IMR-90 (cell line): Measurements from ENCODE around the gene PAM. TPM values are rescaled to one million over a fixed set of nuclear protein-coding genes. Genes with fewer than 3 reads are reported as not detected.

ENCODE experiments used
- ATAC-seq: fragments of 200-7000 bp; cut with Tn5 transposase; 2 replicates; pipeline ENCODE4 v1.9.1; 2020; ENCODE audit warnings: low read depth, mild to moderate bottlenecking, moderate library complexity
- BruUV-seq: library from RNA; stranded (reverse); fragments of 400-500 nt; replicated peaks from 2 replicates; lab custom pipeline; 2021; lab: Mats Ljungman, UMichigan
- CTCF ChIA-PET: fragments of 300-600 bp; formaldehyde crosslinking; extraction: SDS; loops from one replicate; lab custom pipeline; 2021; ENCODE audit warnings: antibody characterized with exemption; lab: Yijun Ruan, JAX
- POLR2A ChIA-PET: fragments of 300-600 bp; sonication (Branson Sonifier 250); formaldehyde crosslinking; loops from one replicate; lab custom pipeline; 2022; ENCODE audit warnings: antibody characterized with exemption; ENCODE audit not compliant: unreplicated experiment; lab: Charles Lee
- DNase-seq: peaks from one replicate; pipeline ENCODE4 v3.0.0; 2013
- H2AFZ ChIP-seq: replicated peaks from 2 replicates; pipeline ENCODE3; 2013; ENCODE audit warnings: low read length, mild to moderate bottlenecking; ENCODE audit not compliant: poor library complexity
- H2AK5ac ChIP-seq: 2 replicates; pipeline ENCODE4 v1.6.1; 2013; ENCODE audit warnings: low read depth, low read length, inconsistent platforms
- H2AK9ac ChIP-seq: replicated peaks from 2 replicates; pipeline ENCODE3; 2013; ENCODE audit warnings: mild to moderate bottlenecking, low read depth, low read length, moderate library complexity; ENCODE audit not compliant: poor library complexity
- H2BK120ac ChIP-seq: 2 replicates; pipeline ENCODE4 v1.6.1; 2013; ENCODE audit warnings: low read depth, low read length, inconsistent platforms
- H2BK15ac ChIP-seq: 3 replicates; pipeline ENCODE4 v1.6.1; 2013; ENCODE audit warnings: low read depth, low read length, inconsistent platforms
- H2BK20ac ChIP-seq: 2 replicates; pipeline ENCODE4 v1.6.1; 2013; ENCODE audit warnings: low read depth, mild to moderate bottlenecking, inconsistent platforms, low read length, moderate library complexity
- H2BK5ac ChIP-seq: 2 replicates; pipeline ENCODE4 v1.6.1; 2013; ENCODE audit warnings: mild to moderate bottlenecking, low read depth, low read length, inconsistent platforms; ENCODE audit not compliant: poor library complexity, severe bottlenecking
- H3K14ac ChIP-seq: replicated peaks from 2 replicates; pipeline ENCODE4 v1.6.1; 2013; ENCODE audit warnings: low read depth, low read length, inconsistent platforms
- H3K18ac ChIP-seq: 2 replicates; pipeline ENCODE4 v1.6.1; 2013; ENCODE audit warnings: low read depth, low read length, control low read depth
- H3K23ac ChIP-seq: 2 replicates; pipeline ENCODE4 v1.6.1; 2013; ENCODE audit warnings: low read depth, low read length, inconsistent platforms
- H3K27ac ChIP-seq: 2 replicates; pipeline ENCODE4 v1.5.1; 2013; ENCODE audit warnings: mild to moderate bottlenecking, control low read depth, low read length; ENCODE audit not compliant: insufficient read depth
- H3K27me3 ChIP-seq: 2 replicates; pipeline ENCODE4 v1.6.1; 2013; ENCODE audit warnings: low read length; ENCODE audit not compliant: control insufficient read depth, insufficient read depth
- H3K36me3 ChIP-seq: 2 replicates; pipeline ENCODE4 v1.6.1; 2013; ENCODE audit warnings: low read length, mixed read lengths; ENCODE audit not compliant: control insufficient read depth, insufficient read depth
- H3K4ac ChIP-seq: 2 replicates; pipeline ENCODE4 v1.6.1; 2013; ENCODE audit warnings: low read depth, low read length, inconsistent platforms
- H3K4me1 ChIP-seq: 2 replicates; pipeline ENCODE4 v1.6.1; 2013; ENCODE audit warnings: low read length, mixed read lengths; ENCODE audit not compliant: control insufficient read depth, insufficient read depth
- H3K4me2 ChIP-seq: 2 replicates; pipeline ENCODE4 v1.6.1; 2013; ENCODE audit warnings: low read depth, mild to moderate bottlenecking, control low read depth, low read length, moderate library complexity
- H3K4me3 ChIP-seq: 2 replicates; pipeline ENCODE4 v1.5.1; 2013; ENCODE audit warnings: low read depth, mild to moderate bottlenecking, control low read depth, low read length, moderate library complexity; ENCODE audit not compliant: insufficient read depth
- H3K56ac ChIP-seq: 2 replicates; pipeline ENCODE4 v1.6.1; 2013; ENCODE audit warnings: low read length, inconsistent platforms; ENCODE audit not compliant: insufficient read depth; ENCODE audit errors: extremely low read depth
- H3K79me1 ChIP-seq, 2 experiments: 2 replicates each; pipeline ENCODE4 v1.6.1; 2013; ENCODE audit warnings: low read length in 2 of 2, inconsistent platforms in 1 of 2, low read depth in 1 of 2
- H3K9ac ChIP-seq: 2 replicates; pipeline ENCODE4 v1.6.1; 2013; ENCODE audit warnings: low read depth, low read length, control low read depth
- H3K9me1 ChIP-seq: 2 replicates; pipeline ENCODE4 v1.6.1; 2013; ENCODE audit warnings: low read length, inconsistent platforms; ENCODE audit not compliant: insufficient read depth
- H3K9me3 ChIP-seq: 2 replicates; pipeline ENCODE4 v1.6.1; 2013; ENCODE audit warnings: low read length; ENCODE audit not compliant: control insufficient read depth, insufficient read depth
- H4K20me1 ChIP-seq: 2 replicates; pipeline ENCODE4 v1.6.1; 2013; ENCODE audit warnings: low read length, inconsistent platforms; ENCODE audit not compliant: insufficient read depth
- H4K5ac ChIP-seq: 2 replicates; pipeline ENCODE4 v1.6.1; 2013; ENCODE audit warnings: mild to moderate bottlenecking, low read depth, low read length, control low read depth
- H4K8ac ChIP-seq, 2 experiments: 2 replicates each; pipeline ENCODE4 v1.6.1; 2013; ENCODE audit warnings: low read depth in 2 of 2, low read length in 2 of 2, control low read depth in 1 of 2, inconsistent platforms in 1 of 2
- H4K91ac ChIP-seq: 2 replicates; pipeline ENCODE4 v1.6.1; 2013; ENCODE audit warnings: low read depth, low read length, inconsistent platforms; ENCODE audit not compliant: insufficient read depth
- FOS ChIP-seq: fragments of 150-350 bp; IDR thresholded peaks from 2 replicates; pipeline ENCODE4 v1.6.1; 2016; ENCODE audit warnings: low read depth, low read length
- MAZ ChIP-seq: IDR thresholded peaks from 2 replicates; pipeline ENCODE4 v1.6.1; 2012; ENCODE audit warnings: low read depth, mild to moderate bottlenecking, low read length, improper control_type of control experiment, moderate library complexity, borderline replicate concordance
- USF2 ChIP-seq: fragments of 150-350 bp; IDR thresholded peaks from 2 replicates; pipeline ENCODE4 v1.6.1; 2017; ENCODE audit warnings: mild to moderate bottlenecking, antibody characterized with exemption, low read length, low read depth
- WGBS, 2 experiments: methylation state at CpG; one replicate each; pipeline versions ENCODE4 v1.1.5 to v1.1.7; 2013; ENCODE audit warnings: missing lambda C conversion rate in 2 of 2; ENCODE audit not compliant: insufficient read length in 1 of 2; ENCODE audit errors: extremely low coverage in 2 of 2; 5-methylcytosine and 5-hydroxymethylcytosine counted together
- dilution Hi-C: fragments of 300-500 bp; cut with HindIII; formaldehyde crosslinking; loops from one replicate; pipeline ENCODE4 v1.14.3; 2018; ENCODE audit warnings: low sequenced_read_pairs; ENCODE audit not compliant: unreplicated experiment
- in situ Hi-C: fragments of 300-500 bp; cut with MboI; formaldehyde crosslinking; loops from 3 replicates; pipeline ENCODE4 v1.14.3; 2019; ENCODE audit warnings: low sequenced_read_pairs, inconsistent platforms, mixed read lengths
- intact Hi-C: fragments of 100-400 bp; cut with micrococcal nuclease; formaldehyde crosslinking; loops from 2 replicates; pipeline ENCODE4 v1.10.0; 2022
- polyA plus RNA-seq, 3 experiments: library from polyadenylated mRNA; depleted of rRNA; stranded (reverse); fragments of >200 nt; gene quantifications; 2 replicates each; pipeline ENCODE4 v1.2.3, GENCODE V29; 2012; ENCODE audit warnings: low replicate concordance in 1 of 3
- total RNA-seq: library from RNA; depleted of rRNA; stranded (reverse); fragments of >200 nt; gene quantifications from 2 replicates; pipeline ENCODE4 v1.2.3, GENCODE V29; 2012

The PAM gene
- total and polyA plus RNA-seq, 2 of the 4 experiments (the other 2 are of a cell fraction) = 115 to 179 TPM

GRCh38 chr5:102867992-102868662 lies 113.0 kb downstream of the PAM start:
- Histone ChIP-seq H4K8ac (no peak overlapping the region), H2BK5ac (no peak overlapping the region), H3K14ac (peak overlapping the region; percentile 7; the same call in 1 of the 2 replicates), H3K4me3 (no peak overlapping the region), H2AK9ac (no peak overlapping the region), H3K23ac (0 out of 2 replicates have a peak overlapping the region, but pooled peaks have one; percentile 29), H2AK5ac (no peak overlapping the region), H2BK20ac (no peak overlapping the region), H3K9ac (no peak overlapping the region), H3K9me3 (no peaks in the 10 kb centered on the region), H3K4ac (no peak overlapping the region), H3K56ac (no peak overlapping the region), H3K4me1 (peaks cover 2% of the 10 kb centered on the region), H3K18ac (no peak overlapping the region), H3K27me3 (no peaks in the 10 kb centered on the region), H3K36me3 (peaks cover 5% of the 10 kb centered on the region), H3K4me2 (peak overlapping the region; percentile 79; the same call in 1 of the 2 replicates), H3K27ac (no peak overlapping the region), H2AFZ (no peak overlapping the region), H4K91ac (no peak overlapping the region), H3K79me1 (peaks cover 11 to 29% of the 10 kb centered on the region in 2 experiments), H4K20me1 (no peaks in the 10 kb centered on the region), H4K5ac (no peak overlapping the region), H3K9me1 (peaks cover 5% of the 10 kb centered on the region; the same call in 1 of the 2 replicates), H2BK15ac (no peak overlapping the region), H2BK120ac (no peak overlapping the region)
- 100% methylated on average over 1 of the region's 3 CpGs; no CpG with 5 or more reads in 1 of the 2 experiments for WGBS, 2 experiments
- DNase-seq (peak; percentile 41), ATAC-seq (no peak)
- CTCF ChIA-PET = interaction anchor here (0.9 to 2.1 kb wide), 2 partner anchors 35 to 187 kb away, joined by 3 to 6 read pairs; no protein-coding TSS in a partner anchor
- in situ Hi-C loops (no loop called here), intact Hi-C loops (loop anchor here (5.0 kb wide), 4 partner anchors 104 to 186 kb away; partner anchors contain the start of gene PAM), dilution Hi-C loops (no loop called here)
- TF ChIP-seq FOS = peak; percentile 51
- no peak for TF ChIP-seq USF2
- TF ChIP-seq MAZ = no peak
- POLR2A ChIA-PET = no interaction called here
- no TSS peak for BruUV-seq
